WTC11 (cell line): ENCODE measurements around the gene RFNG. TPM values are rescaled to one million over a fixed set of nuclear protein-coding genes. Genes with fewer than 3 reads are reported as not detected.

Experiments
- ATAC-seq: fragments of 200-7000 bp; cut with Tn5 transposase; 2 replicates; pipeline ENCODE4 v1.10.0; 2021; ENCODE audit warnings: mild to moderate bottlenecking, moderate library complexity
- CTCF ChIA-PET: fragments of 300-600 bp; sonication (Branson Sonifier 250); formaldehyde crosslinking; loops from one replicate; lab custom pipeline; 2021; ENCODE audit warnings: antibody characterized with exemption; lab: Charles Lee
- POLR2A ChIA-PET: fragments of 350-600 bp; sonication (Branson Sonifier 250); formaldehyde crosslinking; loops from one replicate; lab custom pipeline; 2021; ENCODE audit warnings: antibody characterized with exemption; lab: Charles Lee
- DNase-seq: peaks from one replicate; pipeline ENCODE4 v3.0.0; 2021; ENCODE audit warnings: low spot score
- H3K27ac Mint-ChIP-seq: 2 replicates; pipeline ENCODE4 v1.8.0; 2021; ENCODE audit warnings: mixed read lengths
- H3K27me3 Mint-ChIP-seq: 2 replicates; pipeline ENCODE4 v1.8.0; 2021; ENCODE audit warnings: low read depth, mild to moderate bottlenecking, moderate library complexity, mixed read lengths
- H3K36me3 Mint-ChIP-seq: 2 replicates; pipeline ENCODE4 v1.8.0; 2021; ENCODE audit warnings: mixed read lengths
- H3K4me1 Mint-ChIP-seq: 2 replicates; pipeline ENCODE4 v1.8.0; 2022; ENCODE audit warnings: mixed read lengths
- H3K4me3 Mint-ChIP-seq: 2 replicates; pipeline ENCODE4 v1.8.0; 2021; ENCODE audit warnings: mild to moderate bottlenecking, moderate library complexity, mixed read lengths
- H3K9me3 Mint-ChIP-seq: 2 replicates; pipeline ENCODE4 v1.8.0; 2021; ENCODE audit warnings: mixed read lengths
- AR ChIP-seq: fragments of 250-450 bp; sonication (Bioruptor Pico); IDR thresholded peaks from 2 replicates; pipeline ENCODE4 v1.9.0; 2021; ENCODE audit warnings: mild to moderate bottlenecking
- CBFB ChIP-seq: sonication (generic); formaldehyde crosslinking; IDR thresholded peaks from 2 replicates; pipeline ENCODE4 v1.8.1; 2022; ENCODE audit warnings: mild to moderate bottlenecking, low read depth, missing genetic modification reagents
- CDX4 ChIP-seq: fragments of 250-450 bp; sonication (Bioruptor Pico); IDR thresholded peaks from 2 replicates; pipeline ENCODE4 v1.9.0; 2021; ENCODE audit warnings: moderate library complexity, mild to moderate bottlenecking, inconsistent platforms, borderline replicate concordance
- CREB1 ChIP-seq: sonication (generic); formaldehyde crosslinking; IDR thresholded peaks from 2 replicates; pipeline ENCODE4 v1.8.0; 2023; ENCODE audit warnings: mild to moderate bottlenecking, missing genetic modification reagents
- ELF4 ChIP-seq: sonication (generic); formaldehyde crosslinking; IDR thresholded peaks from 2 replicates; pipeline ENCODE4 v1.8.1; 2022; ENCODE audit warnings: low read depth, mild to moderate bottlenecking, moderate library complexity, missing genetic modification reagents
- EMX1 ChIP-seq: fragments of 250-450 bp; sonication (Bioruptor Pico); IDR thresholded peaks from 2 replicates; pipeline ENCODE4 v1.8.0; 2021; ENCODE audit warnings: mild to moderate bottlenecking
- ESRRA ChIP-seq: sonication (generic); formaldehyde crosslinking; IDR thresholded peaks from 2 replicates; pipeline ENCODE4 v1.8.1; 2022; ENCODE audit warnings: mild to moderate bottlenecking, missing genetic modification reagents, borderline replicate concordance
- ETV6 ChIP-seq: sonication (generic); formaldehyde crosslinking; IDR thresholded peaks from 2 replicates; pipeline ENCODE4 v1.8.1; 2022; ENCODE audit warnings: mild to moderate bottlenecking, missing genetic modification reagents
- FOXP1 ChIP-seq: sonication (generic); formaldehyde crosslinking; IDR thresholded peaks from 2 replicates; pipeline ENCODE4 v1.8.0; 2022; ENCODE audit warnings: missing genetic modification reagents, mild to moderate bottlenecking, moderate library complexity, borderline replicate concordance
- IRF2 ChIP-seq: sonication (generic); formaldehyde crosslinking; IDR thresholded peaks from 2 replicates; pipeline ENCODE4 v1.8.0; 2022; ENCODE audit warnings: low read depth, missing genetic modification reagents, borderline replicate concordance
- JUN ChIP-seq: sonication (generic); formaldehyde crosslinking; IDR thresholded peaks from 2 replicates; pipeline ENCODE4 v1.8.0; 2023; ENCODE audit warnings: mild to moderate bottlenecking, missing genetic modification reagents
- MXD4 ChIP-seq: fragments of 250-450 bp; sonication (Bioruptor Pico); IDR thresholded peaks from 2 replicates; pipeline ENCODE4 v1.8.0; 2021; ENCODE audit warnings: mild to moderate bottlenecking, moderate library complexity, borderline replicate concordance
- NFE2L1 ChIP-seq: sonication (generic); formaldehyde crosslinking; IDR thresholded peaks from 2 replicates; pipeline ENCODE4 v1.8.1; 2023; ENCODE audit warnings: missing genetic modification reagents
- NFYB ChIP-seq: sonication (generic); formaldehyde crosslinking; conservative IDR thresholded peaks from 2 replicates; pipeline ENCODE4 v1.8.0; 2022; ENCODE audit warnings: low read depth, missing genetic modification reagents
- NR3C1 ChIP-seq: sonication (generic); formaldehyde crosslinking; conservative IDR thresholded peaks from 2 replicates; pipeline ENCODE4 v1.8.1; 2023; ENCODE audit warnings: low read depth, mild to moderate bottlenecking, missing genetic modification reagents
- PRRX2 ChIP-seq: fragments of 250-450 bp; sonication (Bioruptor Pico); IDR thresholded peaks from 2 replicates; pipeline ENCODE4 v1.8.0; 2021; ENCODE audit warnings: mild to moderate bottlenecking
- SMAD4 ChIP-seq: sonication (generic); formaldehyde crosslinking; IDR thresholded peaks from 2 replicates; pipeline ENCODE4 v1.8.0; 2022; ENCODE audit warnings: mild to moderate bottlenecking, missing genetic modification reagents
- STAT6 ChIP-seq: sonication (generic); formaldehyde crosslinking; conservative IDR thresholded peaks from 2 replicates; pipeline ENCODE4 v1.8.1; 2023; ENCODE audit warnings: mild to moderate bottlenecking, low read depth, missing genetic modification reagents, moderate library complexity
- TCF7 ChIP-seq: sonication (generic); formaldehyde crosslinking; IDR thresholded peaks from 2 replicates; pipeline ENCODE4 v1.8.0; 2022; ENCODE audit warnings: mild to moderate bottlenecking, low read depth, missing genetic modification reagents, moderate library complexity
- TEAD4 ChIP-seq: sonication (generic); formaldehyde crosslinking; IDR thresholded peaks from 2 replicates; pipeline ENCODE4 v1.8.0; 2022; ENCODE audit warnings: mild to moderate bottlenecking, missing genetic modification reagents
- ZNF138 ChIP-seq: sonication (generic); formaldehyde crosslinking; conservative IDR thresholded peaks from 2 replicates; pipeline ENCODE4 v1.8.1; 2022; ENCODE audit warnings: mild to moderate bottlenecking, moderate library complexity, missing genetic modification reagents
- ZNF219 ChIP-seq: sonication (generic); formaldehyde crosslinking; IDR thresholded peaks from 2 replicates; pipeline ENCODE4 v1.8.0; 2023; ENCODE audit warnings: missing genetic modification reagents, mild to moderate bottlenecking, borderline replicate concordance
- ZNF396 ChIP-seq: fragments of 250-450 bp; sonication (Bioruptor Pico); IDR thresholded peaks from 2 replicates; pipeline ENCODE4 v1.8.0; 2021; ENCODE audit warnings: mild to moderate bottlenecking, moderate library complexity, borderline replicate concordance
- ZNF416 ChIP-seq: fragments of 250-450 bp; sonication (Bioruptor Pico); IDR thresholded peaks from 2 replicates; pipeline ENCODE4 v1.9.0; 2021; ENCODE audit warnings: mild to moderate bottlenecking, inconsistent platforms
- total RNA-seq: library from RNA; stranded (reverse); gene quantifications from 3 replicates; pipeline ENCODE4 v1.2.3, GENCODE V29; 2021
- TF ChIP-seq, protein P1 (sequence below): sonication (generic); formaldehyde crosslinking; IDR thresholded peaks from 2 replicates; pipeline ENCODE4 v1.8.1; 2022; ENCODE audit warnings: missing genetic modification reagents, borderline replicate concordance
- TF ChIP-seq, protein P2 (sequence below): sonication (generic); formaldehyde crosslinking; IDR thresholded peaks from 2 replicates; pipeline ENCODE4 v1.8.1; 2023; ENCODE audit warnings: mild to moderate bottlenecking, missing genetic modification reagents
- TF ChIP-seq, protein P3 (sequence below): fragments of 250-450 bp; sonication (Bioruptor Pico); IDR thresholded peaks from 2 replicates; pipeline ENCODE4 v1.8.0; 2021; ENCODE audit warnings: mild to moderate bottlenecking

The RFNG gene
- total RNA-seq, 1 experiment from 2014 or later, result 41.6 TPM

GRCh38 chr17:82037092-82037888 lies 14.3 kb downstream of the RFNG start, which contains the start of gene DCXR:
Gene DCXR (minus strand): TSS chr17:82037697. CDS start chr17:82037682, 15 bp downstream.
- Mint-ChIP-seq H3K27me3 (peaks cover 10% of the 10 kb centered on the region), H3K4me1 (peaks cover 33% of the 10 kb centered on the region), H3K36me3 (0 out of 2 replicates have a peak, but pooled peaks cover 6% of the 10 kb centered on the region), H3K9me3 (no peaks in the 10 kb centered on the region), H3K4me3 (peak within 1 kb of the TSS; percentile 75), H3K27ac (peak within 1 kb of the TSS; percentile 95)
- peak; percentile 99 for DNase-seq
- ATAC-seq, result peak; percentile 90
- CTCF ChIA-PET, result interaction anchor here (0.6 to 2.0 kb wide), 50 partner anchors 8 to 436 kb away, joined by 3 to 31 read pairs (median 4); partner anchors contain the start of genes ASPSCR1, CENPX, FASN and GPS1
- POLR2A ChIA-PET, result interaction anchor here (0.5 to 1.4 kb wide), 13 partner anchors 11 to 450 kb away, joined by 3 to 11 read pairs (median 5); partner anchors contain the start of genes ARL16, ASPSCR1, CENPX and FASN
- TF ChIP-seq ZNF138 (CRISPR knock-in tag) (no peak), FOXP1 (CRISPR knock-in tag) (no peak), AR (CRISPR knock-in tag) (no peak), ETV6 (CRISPR knock-in tag) (no peak), ZNF396 (CRISPR knock-in tag) (no peak), IRF2 (CRISPR knock-in tag) (no peak), EMX1 (CRISPR knock-in tag) (no peak), JUN (no peak), ZNF416 (CRISPR knock-in tag) (no peak), CDX4 (CRISPR knock-in tag) (no peak), MXD4 (CRISPR knock-in tag) (no peak), ELF4 (CRISPR knock-in tag) (no peak), NR3C1 (CRISPR knock-in tag) (no peak), STAT6 (CRISPR knock-in tag) (no peak), CBFB (CRISPR knock-in tag) (no peak), CREB1 (CRISPR knock-in tag) (no peak), NFYB (CRISPR knock-in tag) (peak; percentile 88), TCF7 (no peak), ZNF219 (no peak), PRRX2 (CRISPR knock-in tag) (no peak), ESRRA (CRISPR knock-in tag) (no peak), TEAD4 (CRISPR knock-in tag) (no peak), NFE2L1 (CRISPR knock-in tag) (no peak), SMAD4 (no peak)
- TF ChIP-seq, protein P1, sequence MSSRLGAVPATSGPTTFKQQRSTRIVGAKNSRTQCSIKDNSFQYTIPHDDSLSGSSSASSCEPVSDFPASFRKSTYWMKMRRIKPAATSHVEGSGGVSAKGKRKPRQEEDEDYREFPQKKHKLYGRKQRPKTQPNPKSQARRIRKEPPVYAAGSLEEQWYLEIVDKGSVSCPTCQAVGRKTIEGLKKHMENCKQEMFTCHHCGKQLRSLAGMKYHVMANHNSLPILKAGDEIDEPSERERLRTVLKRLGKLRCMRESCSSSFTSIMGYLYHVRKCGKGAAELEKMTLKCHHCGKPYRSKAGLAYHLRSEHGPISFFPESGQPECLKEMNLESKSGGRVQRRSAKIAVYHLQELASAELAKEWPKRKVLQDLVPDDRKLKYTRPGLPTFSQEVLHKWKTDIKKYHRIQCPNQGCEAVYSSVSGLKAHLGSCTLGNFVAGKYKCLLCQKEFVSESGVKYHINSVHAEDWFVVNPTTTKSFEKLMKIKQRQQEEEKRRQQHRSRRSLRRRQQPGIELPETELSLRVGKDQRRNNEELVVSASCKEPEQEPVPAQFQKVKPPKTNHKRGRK (CRISPR knock-in tag), result no peak
- TF ChIP-seq, protein P2, sequence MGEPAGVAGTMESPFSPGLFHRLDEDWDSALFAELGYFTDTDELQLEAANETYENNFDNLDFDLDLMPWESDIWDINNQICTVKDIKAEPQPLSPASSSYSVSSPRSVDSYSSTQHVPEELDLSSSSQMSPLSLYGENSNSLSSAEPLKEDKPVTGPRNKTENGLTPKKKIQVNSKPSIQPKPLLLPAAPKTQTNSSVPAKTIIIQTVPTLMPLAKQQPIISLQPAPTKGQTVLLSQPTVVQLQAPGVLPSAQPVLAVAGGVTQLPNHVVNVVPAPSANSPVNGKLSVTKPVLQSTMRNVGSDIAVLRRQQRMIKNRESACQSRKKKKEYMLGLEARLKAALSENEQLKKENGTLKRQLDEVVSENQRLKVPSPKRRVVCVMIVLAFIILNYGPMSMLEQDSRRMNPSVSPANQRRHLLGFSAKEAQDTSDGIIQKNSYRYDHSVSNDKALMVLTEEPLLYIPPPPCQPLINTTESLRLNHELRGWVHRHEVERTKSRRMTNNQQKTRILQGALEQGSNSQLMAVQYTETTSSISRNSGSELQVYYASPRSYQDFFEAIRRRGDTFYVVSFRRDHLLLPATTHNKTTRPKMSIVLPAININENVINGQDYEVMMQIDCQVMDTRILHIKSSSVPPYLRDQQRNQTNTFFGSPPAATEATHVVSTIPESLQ (CRISPR knock-in tag), result no peak
- TF ChIP-seq, protein P3, sequence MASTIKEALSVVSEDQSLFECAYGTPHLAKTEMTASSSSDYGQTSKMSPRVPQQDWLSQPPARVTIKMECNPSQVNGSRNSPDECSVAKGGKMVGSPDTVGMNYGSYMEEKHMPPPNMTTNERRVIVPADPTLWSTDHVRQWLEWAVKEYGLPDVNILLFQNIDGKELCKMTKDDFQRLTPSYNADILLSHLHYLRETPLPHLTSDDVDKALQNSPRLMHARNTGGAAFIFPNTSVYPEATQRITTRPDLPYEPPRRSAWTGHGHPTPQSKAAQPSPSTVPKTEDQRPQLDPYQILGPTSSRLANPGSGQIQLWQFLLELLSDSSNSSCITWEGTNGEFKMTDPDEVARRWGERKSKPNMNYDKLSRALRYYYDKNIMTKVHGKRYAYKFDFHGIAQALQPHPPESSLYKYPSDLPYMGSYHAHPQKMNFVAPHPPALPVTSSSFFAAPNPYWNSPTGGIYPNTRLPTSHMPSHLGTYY (CRISPR knock-in tag), result 0 out of 2 replicates have a peak, but pooled peaks have one; percentile 14
